Loucy (cell line): ENCODE results near the gene ATP5MG.

Source experiments
- CTCF ChIP-seq: fragments of 200-600 bp; sonication (generic); conservative IDR thresholded peaks from 2 replicates; pipeline ENCODE4 v1.5.1; 2014; ENCODE audit warnings: mild to moderate bottlenecking, antibody characterized with exemption, low read length
- EZH2phosphoT487 ChIP-seq: fragments of 200-600 bp; IDR thresholded peaks from 2 replicates; pipeline ENCODE4 v1.6.1; 2018; ENCODE audit warnings: antibody characterized with exemption, mild to moderate bottlenecking, moderate library complexity, borderline replicate concordance

GRCh38 chr11:118427707-118428106 lies 26.3 kb downstream of the ATP5MG start:
- TF ChIP-seq EZH2phosphoT487 (no peak), CTCF (peak; percentile 42; the same call in 1 of the 2 replicates)
